Measurements from ENCODE around the gene SLC44A3. TPM values are rescaled to one million over a fixed set of nuclear protein-coding genes. Genes with fewer than 3 reads are reported as not detected.
A peak's percentile ranks its signal among the peaks of the same experiment; 100 is the strongest.

SLC44A3 gene
- total and polyA plus RNA-seq, 2 of the 13 experiments (the other 11 are each of a cell fraction or from before 2014, with no cell fraction given): 6.8 to 14.1 TPM

DNA sequence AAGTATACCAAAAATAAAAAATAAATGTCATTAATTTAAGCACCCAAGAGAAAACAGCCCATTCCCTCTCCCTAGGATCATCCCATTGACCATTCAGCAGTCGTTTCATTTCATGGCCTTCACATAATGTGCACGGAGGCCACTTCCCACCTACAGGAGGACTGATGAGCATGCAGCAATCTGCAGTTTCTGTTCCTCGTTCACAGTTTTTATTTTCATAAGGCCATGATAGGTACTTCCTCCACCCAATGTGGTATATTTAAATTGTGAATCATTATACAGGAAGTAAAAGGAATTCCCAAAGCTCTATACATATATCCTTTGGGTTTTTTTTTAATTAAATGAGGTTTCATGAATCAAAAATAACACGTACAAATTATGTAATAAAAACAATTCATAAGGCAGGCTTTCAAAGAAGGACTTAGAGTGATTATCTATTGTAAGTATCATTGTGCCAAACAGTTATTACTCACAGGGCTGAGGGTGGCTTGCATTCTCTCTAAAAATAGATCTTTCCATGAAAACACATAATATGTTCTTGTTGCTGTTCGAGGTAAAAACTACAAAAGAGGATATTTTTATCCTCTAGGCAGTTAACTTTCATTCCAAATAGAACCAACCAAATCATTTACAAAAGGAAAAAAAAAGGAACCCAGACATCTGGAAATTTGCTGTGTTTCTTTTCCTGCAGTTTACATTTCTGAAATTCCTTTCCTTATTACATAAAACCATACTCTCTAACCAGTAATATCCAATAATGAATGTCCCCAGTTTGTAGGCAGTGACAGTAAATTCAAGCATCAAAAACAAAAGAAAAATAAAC, 27.5 kb upstream of the SLC44A3 start (continued):
- TF ChIP-seq, protein P1, sequence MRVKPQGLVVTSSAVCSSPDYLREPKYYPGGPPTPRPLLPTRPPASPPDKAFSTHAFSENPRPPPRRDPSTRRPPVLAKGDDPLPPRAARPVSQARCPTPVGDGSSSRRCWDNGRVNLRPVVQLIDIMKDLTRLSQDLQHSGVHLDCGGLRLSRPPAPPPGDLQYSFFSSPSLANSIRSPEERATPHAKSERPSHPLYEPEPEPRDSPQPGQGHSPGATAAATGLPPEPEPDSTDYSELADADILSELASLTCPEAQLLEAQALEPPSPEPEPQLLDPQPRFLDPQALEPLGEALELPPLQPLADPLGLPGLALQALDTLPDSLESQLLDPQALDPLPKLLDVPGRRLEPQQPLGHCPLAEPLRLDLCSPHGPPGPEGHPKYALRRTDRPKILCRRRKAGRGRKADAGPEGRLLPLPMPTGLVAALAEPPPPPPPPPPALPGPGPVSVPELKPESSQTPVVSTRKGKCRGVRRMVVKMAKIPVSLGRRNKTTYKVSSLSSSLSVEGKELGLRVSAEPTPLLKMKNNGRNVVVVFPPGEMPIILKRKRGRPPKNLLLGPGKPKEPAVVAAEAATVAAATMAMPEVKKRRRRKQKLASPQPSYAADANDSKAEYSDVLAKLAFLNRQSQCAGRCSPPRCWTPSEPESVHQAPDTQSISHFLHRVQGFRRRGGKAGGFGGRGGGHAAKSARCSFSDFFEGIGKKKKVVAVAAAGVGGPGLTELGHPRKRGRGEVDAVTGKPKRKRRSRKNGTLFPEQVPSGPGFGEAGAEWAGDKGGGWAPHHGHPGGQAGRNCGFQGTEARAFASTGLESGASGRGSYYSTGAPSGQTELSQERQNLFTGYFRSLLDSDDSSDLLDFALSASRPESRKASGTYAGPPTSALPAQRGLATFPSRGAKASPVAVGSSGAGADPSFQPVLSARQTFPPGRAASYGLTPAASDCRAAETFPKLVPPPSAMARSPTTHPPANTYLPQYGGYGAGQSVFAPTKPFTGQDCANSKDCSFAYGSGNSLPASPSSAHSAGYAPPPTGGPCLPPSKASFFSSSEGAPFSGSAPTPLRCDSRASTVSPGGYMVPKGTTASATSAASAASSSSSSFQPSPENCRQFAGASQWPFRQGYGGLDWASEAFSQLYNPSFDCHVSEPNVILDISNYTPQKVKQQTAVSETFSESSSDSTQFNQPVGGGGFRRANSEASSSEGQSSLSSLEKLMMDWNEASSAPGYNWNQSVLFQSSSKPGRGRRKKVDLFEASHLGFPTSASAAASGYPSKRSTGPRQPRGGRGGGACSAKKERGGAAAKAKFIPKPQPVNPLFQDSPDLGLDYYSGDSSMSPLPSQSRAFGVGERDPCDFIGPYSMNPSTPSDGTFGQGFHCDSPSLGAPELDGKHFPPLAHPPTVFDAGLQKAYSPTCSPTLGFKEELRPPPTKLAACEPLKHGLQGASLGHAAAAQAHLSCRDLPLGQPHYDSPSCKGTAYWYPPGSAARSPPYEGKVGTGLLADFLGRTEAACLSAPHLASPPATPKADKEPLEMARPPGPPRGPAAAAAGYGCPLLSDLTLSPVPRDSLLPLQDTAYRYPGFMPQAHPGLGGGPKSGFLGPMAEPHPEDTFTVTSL (CRISPR knock-in tag; IDR thresholded peaks at IDR 0.05; ENCODE audit: borderline replicate concordance): no peak; the same call in 1 of the 2 replicates
- TF ChIP-seq, protein P2, sequence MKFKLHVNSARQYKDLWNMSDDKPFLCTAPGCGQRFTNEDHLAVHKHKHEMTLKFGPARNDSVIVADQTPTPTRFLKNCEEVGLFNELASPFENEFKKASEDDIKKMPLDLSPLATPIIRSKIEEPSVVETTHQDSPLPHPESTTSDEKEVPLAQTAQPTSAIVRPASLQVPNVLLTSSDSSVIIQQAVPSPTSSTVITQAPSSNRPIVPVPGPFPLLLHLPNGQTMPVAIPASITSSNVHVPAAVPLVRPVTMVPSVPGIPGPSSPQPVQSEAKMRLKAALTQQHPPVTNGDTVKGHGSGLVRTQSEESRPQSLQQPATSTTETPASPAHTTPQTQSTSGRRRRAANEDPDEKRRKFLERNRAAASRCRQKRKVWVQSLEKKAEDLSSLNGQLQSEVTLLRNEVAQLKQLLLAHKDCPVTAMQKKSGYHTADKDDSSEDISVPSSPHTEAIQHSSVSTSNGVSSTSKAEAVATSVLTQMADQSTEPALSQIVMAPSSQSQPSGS (CRISPR knock-in tag; IDR thresholded peaks at IDR 0.05): 0 out of 2 replicates have a peak, but pooled peaks have one; percentile 20
- TF ChIP-seq RXRA (CRISPR knock-in tag; IDR thresholded peaks at IDR 0.05) (no peak), THYN1 (CRISPR knock-in tag; IDR thresholded peaks at IDR 0.05; ENCODE audit: borderline replicate concordance, low read depth) (no peak), SRY (CRISPR knock-in tag; IDR thresholded peaks at IDR 0.05) (no peak), ZNF264 (CRISPR knock-in tag; IDR thresholded peaks at IDR 0.05) (no peak), TSC22D2 (CRISPR knock-in tag; IDR thresholded peaks at IDR 0.05; ENCODE audit: borderline replicate concordance) (no peak), ZNF235 (CRISPR knock-in tag; IDR thresholded peaks at IDR 0.05; ENCODE audit: borderline replicate concordance) (no peak), ZNF326 (CRISPR knock-in tag; IDR thresholded peaks at IDR 0.05; ENCODE audit: borderline replicate concordance) (no peak), ZNF782 (CRISPR knock-in tag; IDR thresholded peaks at IDR 0.05; ENCODE audit: borderline replicate concordance) (no peak), ZNF34 (CRISPR knock-in tag; IDR thresholded peaks at IDR 0.05; ENCODE audit: borderline replicate concordance) (no peak), MTA3 (CRISPR knock-in tag; IDR thresholded peaks at IDR 0.05) (no peak), BCL6 (CRISPR knock-in tag; IDR thresholded peaks at IDR 0.05) (peak; percentile 52), ZNF136 (CRISPR knock-in tag; IDR thresholded peaks at IDR 0.05; ENCODE audit: low read depth) (no peak), ISX (CRISPR knock-in tag; conservative IDR thresholded peaks at IDR 0.05) (no peak), GPN1 (CRISPR knock-in tag; IDR thresholded peaks at IDR 0.05; ENCODE audit: borderline replicate concordance) (no peak)
- TF ChIP-seq, protein P3, sequence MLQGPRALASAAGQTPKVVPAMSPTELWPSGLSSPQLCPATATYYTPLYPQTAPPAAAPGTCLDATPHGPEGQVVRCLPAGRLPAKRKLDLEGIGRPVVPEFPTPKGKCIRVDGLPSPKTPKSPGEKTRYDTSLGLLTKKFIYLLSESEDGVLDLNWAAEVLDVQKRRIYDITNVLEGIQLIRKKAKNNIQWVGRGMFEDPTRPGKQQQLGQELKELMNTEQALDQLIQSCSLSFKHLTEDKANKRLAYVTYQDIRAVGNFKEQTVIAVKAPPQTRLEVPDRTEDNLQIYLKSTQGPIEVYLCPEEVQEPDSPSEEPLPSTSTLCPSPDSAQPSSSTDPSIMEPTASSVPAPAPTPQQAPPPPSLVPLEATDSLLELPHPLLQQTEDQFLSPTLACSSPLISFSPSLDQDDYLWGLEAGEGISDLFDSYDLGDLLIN (CRISPR knock-in tag; IDR thresholded peaks at IDR 0.05; ENCODE audit: borderline replicate concordance): no peak
- TF ChIP-seq, protein P4, sequence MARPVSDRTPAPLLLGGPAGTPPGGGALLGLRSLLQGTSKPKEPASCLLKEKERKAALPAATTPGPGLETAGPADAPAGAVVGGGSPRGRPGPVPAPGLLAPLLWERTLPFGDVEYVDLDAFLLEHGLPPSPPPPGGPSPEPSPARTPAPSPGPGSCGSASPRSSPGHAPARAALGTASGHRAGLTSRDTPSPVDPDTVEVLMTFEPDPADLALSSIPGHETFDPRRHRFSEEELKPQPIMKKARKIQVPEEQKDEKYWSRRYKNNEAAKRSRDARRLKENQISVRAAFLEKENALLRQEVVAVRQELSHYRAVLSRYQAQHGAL (CRISPR knock-in tag; IDR thresholded peaks at IDR 0.05; ENCODE audit: not compliant biosample characterization): no peak
- TF ChIP-seq, protein P5, sequence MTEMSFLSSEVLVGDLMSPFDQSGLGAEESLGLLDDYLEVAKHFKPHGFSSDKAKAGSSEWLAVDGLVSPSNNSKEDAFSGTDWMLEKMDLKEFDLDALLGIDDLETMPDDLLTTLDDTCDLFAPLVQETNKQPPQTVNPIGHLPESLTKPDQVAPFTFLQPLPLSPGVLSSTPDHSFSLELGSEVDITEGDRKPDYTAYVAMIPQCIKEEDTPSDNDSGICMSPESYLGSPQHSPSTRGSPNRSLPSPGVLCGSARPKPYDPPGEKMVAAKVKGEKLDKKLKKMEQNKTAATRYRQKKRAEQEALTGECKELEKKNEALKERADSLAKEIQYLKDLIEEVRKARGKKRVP (CRISPR knock-in tag; IDR thresholded peaks at IDR 0.05): no peak

All from HepG2 (cell line).